Body of pancreas (tissue), 4 donors: ENCODE results near the gene TTC16.

Source experiments
- POLR2A ChIP-seq, 3 donors: fragments of 450-650 bp; IDR thresholded peaks; one replicate each; pipeline ENCODE4 v1.6.1; 2016; ENCODE audit warnings: antibody characterized with exemption in 3 of 3, mild to moderate bottlenecking in 2 of 3
- TF ChIP-seq, protein P1 (sequence below), 7 experiments: fragments of 450-650 bp in 4 of 7; fragments of 200-600 bp in 3 of 7; sonication (generic) in 3 of 7; IDR thresholded peaks; one replicate each; pipeline ENCODE4 v1.5.1; 2016 to 2019; ENCODE audit warnings: antibody characterized with exemption in 7 of 7

- TF ChIP-seq, protein P1, sequence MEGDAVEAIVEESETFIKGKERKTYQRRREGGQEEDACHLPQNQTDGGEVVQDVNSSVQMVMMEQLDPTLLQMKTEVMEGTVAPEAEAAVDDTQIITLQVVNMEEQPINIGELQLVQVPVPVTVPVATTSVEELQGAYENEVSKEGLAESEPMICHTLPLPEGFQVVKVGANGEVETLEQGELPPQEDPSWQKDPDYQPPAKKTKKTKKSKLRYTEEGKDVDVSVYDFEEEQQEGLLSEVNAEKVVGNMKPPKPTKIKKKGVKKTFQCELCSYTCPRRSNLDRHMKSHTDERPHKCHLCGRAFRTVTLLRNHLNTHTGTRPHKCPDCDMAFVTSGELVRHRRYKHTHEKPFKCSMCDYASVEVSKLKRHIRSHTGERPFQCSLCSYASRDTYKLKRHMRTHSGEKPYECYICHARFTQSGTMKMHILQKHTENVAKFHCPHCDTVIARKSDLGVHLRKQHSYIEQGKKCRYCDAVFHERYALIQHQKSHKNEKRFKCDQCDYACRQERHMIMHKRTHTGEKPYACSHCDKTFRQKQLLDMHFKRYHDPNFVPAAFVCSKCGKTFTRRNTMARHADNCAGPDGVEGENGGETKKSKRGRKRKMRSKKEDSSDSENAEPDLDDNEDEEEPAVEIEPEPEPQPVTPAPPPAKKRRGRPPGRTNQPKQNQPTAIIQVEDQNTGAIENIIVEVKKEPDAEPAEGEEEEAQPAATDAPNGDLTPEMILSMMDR (IDR thresholded peaks at IDR 0.05): no peak
- no peak for TF ChIP-seq POLR2A (IDR thresholded peaks at IDR 0.05)
Measured at GRCh38 chr9:127776195-127776923, 60.5 kb downstream of the TTC16 start.
